H1 (cell line): ENCODE data around the gene ADAMTS9. TPM values are rescaled to one million over a fixed set of nuclear protein-coding genes. Genes with fewer than 3 reads are reported as not detected.
A peak's percentile ranks its signal among the peaks of the same experiment; 100 is the strongest.

ENCODE experiments used
- CTCF ChIA-PET: fragments of 300-600 bp; sonication (Branson Sonifier 250); formaldehyde crosslinking; loops from one replicate; lab custom pipeline; 2021; ENCODE audit not compliant: partially characterized antibody; lab: Charles Lee
- POLR2A ChIA-PET: fragments of 300-600 bp; sonication (Branson Sonifier 250); formaldehyde crosslinking; loops from one replicate; lab custom pipeline; 2021; ENCODE audit warnings: inconsistent platforms; ENCODE audit not compliant: partially characterized antibody; lab: Charles Lee
- DNase-seq, 2 experiments: peaks; one replicate each; pipeline versions ENCODE4 v3.0.0 to v3.0.0-alpha.2; 2010 to 2022; ENCODE audit warnings: low spot score in 2 of 2, low read depth in 1 of 2, mixed read lengths in 1 of 2
- FAIRE-seq: peaks from 2 replicates; lab custom pipeline; 2011; peaks lifted over from hg19 to GRCh38; lab: Jason Lieb, UNC
- H2AFZ ChIP-seq: 2 replicates; pipeline ENCODE4 v1.8.1; 2012; ENCODE audit warnings: low read length, inconsistent platforms
- H2AK5ac ChIP-seq: 2 replicates; pipeline ENCODE4 v1.6.1; 2013; ENCODE audit warnings: low read depth, low read length
- H2BK120ac ChIP-seq: replicated peaks from 2 replicates; pipeline ENCODE3; 2013; ENCODE audit warnings: low read depth, low read length, inconsistent platforms
- H2BK12ac ChIP-seq: 2 replicates; pipeline ENCODE4 v1.6.1; 2013; ENCODE audit warnings: low read depth, low read length
- H2BK15ac ChIP-seq: 2 replicates; pipeline ENCODE4 v1.6.1; 2013; ENCODE audit warnings: low read length
- H2BK20ac ChIP-seq: 2 replicates; pipeline ENCODE4 v1.6.1; 2013; ENCODE audit warnings: low read length
- H2BK5ac ChIP-seq: 2 replicates; pipeline ENCODE4 v1.6.1; 2013; ENCODE audit warnings: low read depth, low read length
- H3K14ac ChIP-seq: 2 replicates; pipeline ENCODE4 v1.6.1; 2013; ENCODE audit warnings: inconsistent platforms; ENCODE audit not compliant: insufficient read length
- H3K18ac ChIP-seq: 2 replicates; pipeline ENCODE4 v1.6.1; 2013; ENCODE audit warnings: low read length; ENCODE audit errors: extremely low read depth
- H3K23ac ChIP-seq: 2 replicates; pipeline ENCODE4 v1.6.1; 2013; ENCODE audit warnings: inconsistent platforms; ENCODE audit not compliant: insufficient read length
- H3K23me2 ChIP-seq: 2 replicates; pipeline ENCODE4 v1.6.1; 2013; ENCODE audit warnings: low read depth, low read length
- H3K27ac ChIP-seq: 2 replicates; pipeline ENCODE4 v1.6.1; 2011; ENCODE audit warnings: low read depth, low read length, inconsistent platforms
- H3K27me3 ChIP-seq, 4 experiments: replicated peaks in 1 of 4; 1 replicate in 1 of 4; 2 replicates in 3 of 4; pipeline versions ENCODE4 v1.6.1 to v1.8.1; 2011 to 2013; ENCODE audit warnings: low read length in 3 of 4, mild to moderate bottlenecking in 3 of 4, inconsistent platforms in 2 of 4, mixed read lengths in 2 of 4, moderate library complexity in 1 of 4; ENCODE audit not compliant: control insufficient read depth in 3 of 4, insufficient read depth in 3 of 4; ENCODE audit errors: extremely low read depth in 1 of 4
- H3K36me3 ChIP-seq, 4 experiments: 2 replicates each; pipeline versions ENCODE4 v1.6.1 to v1.8.1; 2011 to 2013; ENCODE audit warnings: mild to moderate bottlenecking in 4 of 4, low read length in 3 of 4, moderate library complexity in 2 of 4, control low read depth in 1 of 4, inconsistent platforms in 1 of 4; ENCODE audit not compliant: insufficient read depth in 4 of 4, control insufficient read depth in 2 of 4
- H3K4ac ChIP-seq: replicated peaks from 2 replicates; pipeline ENCODE3; 2013; ENCODE audit warnings: low read length, low read depth, mixed read lengths, inconsistent platforms; ENCODE audit not compliant: insufficient read length
- H3K4me1 ChIP-seq, 4 experiments: replicated peaks in 1 of 4; 1 replicate in 1 of 4; 2 replicates in 3 of 4; pipeline versions ENCODE4 v1.6.1 to v1.8.1; 2011 to 2013; ENCODE audit warnings: low read length in 3 of 4, inconsistent platforms in 2 of 4, mixed read lengths in 1 of 4; ENCODE audit not compliant: insufficient read depth in 4 of 4, control insufficient read depth in 3 of 4
- H3K4me2 ChIP-seq, 2 experiments: 2 replicates each; pipeline versions ENCODE4 v1.6.1 to v1.8.1; 2011 to 2013; ENCODE audit warnings: low read depth in 2 of 2, low read length in 2 of 2, control low read depth in 1 of 2, inconsistent platforms in 1 of 2, mild to moderate bottlenecking in 1 of 2; ENCODE audit not compliant: insufficient read depth in 1 of 2
- H3K4me3 ChIP-seq, 4 experiments: fragments of 200-600, 300-600 bp in 1 of 4; sonication (generic), shearing (Covaris generic), sonication (Bioruptor Twin) in 1 of 4; 2 replicates each; pipeline versions ENCODE4 v1.5.1 to v1.8.1; 2011 to 2016; ENCODE audit warnings: low read length in 4 of 4, low read depth in 3 of 4, control low read depth in 2 of 4, inconsistent platforms in 2 of 4, mild to moderate bottlenecking in 2 of 4, mixed read lengths in 1 of 4, moderate library complexity in 1 of 4; ENCODE audit not compliant: insufficient read depth in 2 of 4; ENCODE audit errors: extremely low read depth in 1 of 4
- H3K56ac ChIP-seq: replicated peaks from 2 replicates; pipeline ENCODE3; 2013; ENCODE audit warnings: low read depth, mild to moderate bottlenecking, mixed read lengths, low read length, inconsistent platforms; ENCODE audit not compliant: insufficient read length
- H3K79me1 ChIP-seq: 2 replicates; pipeline ENCODE4 v1.6.1; 2013; ENCODE audit warnings: low read depth, low read length, control low read depth
- H3K79me2 ChIP-seq, 2 experiments: 2 replicates each; pipeline versions ENCODE4 v1.6.1 to v1.8.1; 2012 to 2013; ENCODE audit warnings: low read length in 2 of 2, mild to moderate bottlenecking in 2 of 2, inconsistent platforms in 1 of 2; ENCODE audit not compliant: insufficient read depth in 2 of 2, control insufficient read depth in 1 of 2
- H3K9ac ChIP-seq, 4 experiments: replicated peaks in 1 of 4; 1 replicate in 1 of 4; 2 replicates in 3 of 4; pipeline versions ENCODE4 v1.6.1 to v1.8.1; 2011 to 2013; ENCODE audit warnings: low read depth in 3 of 4, low read length in 3 of 4, control low read depth in 2 of 4, mild to moderate bottlenecking in 2 of 4, moderate library complexity in 2 of 4, inconsistent platforms in 1 of 4; ENCODE audit errors: extremely low read depth in 1 of 4
- H3K9me3 ChIP-seq, 2 experiments: 2 replicates each; pipeline versions ENCODE4 v1.6.1 to v1.8.1; 2012 to 2013; ENCODE audit warnings: mild to moderate bottlenecking in 2 of 2, moderate library complexity in 2 of 2, control low read depth in 1 of 2, inconsistent platforms in 1 of 2, low read depth in 1 of 2, low read length in 1 of 2, mixed read lengths in 1 of 2; ENCODE audit not compliant: insufficient read depth in 2 of 2
- H4K20me1 ChIP-seq, 2 experiments: replicated peaks in 1 of 2; 2 replicates each; pipeline versions ENCODE3 to v1.8.1; 2011 to 2013; ENCODE audit warnings: inconsistent platforms in 2 of 2, low read length in 2 of 2, mild to moderate bottlenecking in 1 of 2; ENCODE audit not compliant: insufficient read depth in 2 of 2, control insufficient read depth in 1 of 2
- H4K5ac ChIP-seq: 2 replicates; pipeline ENCODE4 v1.6.1; 2013; ENCODE audit warnings: low read length, low read depth, mixed read lengths, inconsistent platforms; ENCODE audit not compliant: insufficient read length
- H4K8ac ChIP-seq: 2 replicates; pipeline ENCODE4 v1.8.0; 2013; ENCODE audit warnings: mild to moderate bottlenecking, moderate library complexity, low read length, inconsistent platforms; ENCODE audit not compliant: insufficient read depth; ENCODE audit errors: extremely low read depth
- H4K91ac ChIP-seq: replicated peaks from 2 replicates; pipeline ENCODE3; 2013; ENCODE audit warnings: low read length, mixed read lengths, inconsistent platforms; ENCODE audit not compliant: insufficient read length
- ATF3 ChIP-seq: IDR thresholded peaks from 2 replicates; pipeline ENCODE4 v1.6.1; 2011; ENCODE audit warnings: low read depth, mild to moderate bottlenecking, low read length; ENCODE audit not compliant: insufficient read depth
- MAFK ChIP-seq: IDR thresholded peaks from 2 replicates; pipeline ENCODE4 v1.6.1; 2012; ENCODE audit warnings: low read depth, mild to moderate bottlenecking, improper control_type of control experiment, low read length
- NRF1 ChIP-seq: IDR thresholded peaks from 2 replicates; pipeline ENCODE4 v1.6.1; 2011; ENCODE audit warnings: mild to moderate bottlenecking, low read depth, low read length, improper control_type of control experiment
- RAD21 ChIP-seq, 2 experiments: IDR thresholded peaks in 1 of 2; conservative IDR thresholded peaks in 1 of 2; 2 replicates each; pipeline ENCODE4 v1.6.1; 2011; ENCODE audit warnings: low read depth in 2 of 2, low read length in 2 of 2, improper control_type of control experiment in 1 of 2, inconsistent platforms in 1 of 2, mild to moderate bottlenecking in 1 of 2, moderate library complexity in 1 of 2
- SAP30 ChIP-seq: fragments of 300-600 bp; sonication (generic); IDR thresholded peaks from 2 replicates; pipeline ENCODE4 v1.7.1; 2012; ENCODE audit warnings: low read length, moderate library complexity, mild to moderate bottlenecking, inconsistent platforms; ENCODE audit not compliant: insufficient read depth, insufficient replicate concordance
- SP1 ChIP-seq: IDR thresholded peaks from 2 replicates; pipeline ENCODE4 v1.6.1; 2011; ENCODE audit warnings: low read depth, low read length
- SP2 ChIP-seq: IDR thresholded peaks from 2 replicates; pipeline ENCODE4 v1.6.1; 2012; ENCODE audit warnings: mild to moderate bottlenecking, low read length, inconsistent platforms
- TEAD4 ChIP-seq: IDR thresholded peaks from 2 replicates; pipeline ENCODE4 v1.6.1; 2012; ENCODE audit warnings: low read depth, low read length, inconsistent platforms, mixed read lengths
- WGBS, 2 experiments: shearing (Covaris generic) in 1 of 2; methylation state at CpG; one replicate each; pipeline versions ENCODE4 v1.1.6 to v1.1.7; 2013 to 2015; ENCODE audit warnings: low lambda C conversion rate in 2 of 2, mixed read lengths in 2 of 2, inconsistent platforms in 1 of 2, low coverage in 1 of 2, missing lambda C conversion rate in 1 of 2; ENCODE audit not compliant: insufficient replicate concordance in 2 of 2, insufficient coverage in 1 of 2, insufficient read length in 1 of 2; ENCODE audit errors: extremely low coverage in 1 of 2, missing lambda C conversion rate in 1 of 2; 5-methylcytosine and 5-hydroxymethylcytosine counted together
- polyA plus RNA-seq, 7 experiments: library from polyadenylated mRNA; depleted of rRNA in 3 of 7; stranded (reverse) in 5 of 7; unstranded in 2 of 7; fragments of >200 nt in 5 of 7; fragments of 200-250 nt in 2 of 7; gene quantifications; 1 replicate in 5 of 7; 2 replicates in 1 of 7; 4 replicates in 1 of 7; pipeline versions ENCODE4 v1.2.1 to v1.2.3, GENCODE V29; 2011 to 2013; ENCODE audit warnings: missing spikeins in 2 of 7, mixed read lengths in 2 of 7
- total RNA-seq: library from RNA; stranded (reverse); fragmentation: NEBNext Ultra II Directional; extraction: Animal tissue kit (Norgen Biotek cat#: 25700); gene quantifications from 2 replicates; pipeline ENCODE4 v1.2.1, GENCODE V29; 2021
- TF ChIP-seq, protein P1 (sequence below): IDR thresholded peaks from 2 replicates; pipeline ENCODE4 v1.6.1; 2012; ENCODE audit warnings: inconsistent platforms
- TF ChIP-seq, protein P2 (sequence below): IDR thresholded peaks from 2 replicates; pipeline ENCODE4 v1.6.1; 2011; ENCODE audit warnings: low read length, improper control_type of control experiment

The ADAMTS9 gene
- total and polyA plus RNA-seq, 2 of the 8 experiments (the other 6 are each of a cell fraction or from before 2014, with no cell fraction given): 0.20 to 0.41 TPM

- H3K18ac ChIP-seq: no peak overlapping the region
- no peak overlapping the region for H3K9ac ChIP-seq
- no peaks in the 10 kb centered on the region for H3K23me2 ChIP-seq
- H3K4me1 ChIP-seq: 0 out of 7 replicates have a peak, but pooled peaks cover 0 to 1% (median 0%) of the 10 kb centered on the region in 4 experiments
- H2AFZ ChIP-seq: no peak overlapping the region
- H4K8ac ChIP-seq: no peak overlapping the region
- H2BK120ac ChIP-seq: no peak overlapping the region
- no peak overlapping the region for H2BK12ac ChIP-seq
- H3K79me2 ChIP-seq: no peaks in the 10 kb centered on the region
- no peaks in the 10 kb centered on the region for H3K36me3 ChIP-seq
- H2BK15ac ChIP-seq: no peak overlapping the region
- 83% methylated on average over 4 of the region's 4 CpGs; no CpG with 5 or more reads in 1 of the 2 experiments for WGBS, 2 experiments
- no peaks in the 10 kb centered on the region for H3K9me3 ChIP-seq
- DNase-seq (no peak), FAIRE-seq (no peak)
- H3K4me2 ChIP-seq: no peak overlapping the region
- no peak overlapping the region for H4K5ac ChIP-seq
- H3K4me3 ChIP-seq: no peak overlapping the region
- TF ChIP-seq ATF3 (no peak), SAP30 (no peak), SP2 (no peak), NRF1 (no peak), TEAD4 (no peak), SP1 (no peak), MAFK (no peak), RAD21 (IDR thresholded peaks at IDR 0.05 in 1 of 2, conservative IDR thresholded peaks at IDR 0.05 in 1 of 2; ENCODE audit: low read depth in 2 of 2, low read length in 2 of 2) (no peak)
- TF ChIP-seq, protein P1, sequence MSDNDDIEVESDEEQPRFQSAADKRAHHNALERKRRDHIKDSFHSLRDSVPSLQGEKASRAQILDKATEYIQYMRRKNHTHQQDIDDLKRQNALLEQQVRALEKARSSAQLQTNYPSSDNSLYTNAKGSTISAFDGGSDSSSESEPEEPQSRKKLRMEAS: no peak
- TF ChIP-seq, protein P2, sequence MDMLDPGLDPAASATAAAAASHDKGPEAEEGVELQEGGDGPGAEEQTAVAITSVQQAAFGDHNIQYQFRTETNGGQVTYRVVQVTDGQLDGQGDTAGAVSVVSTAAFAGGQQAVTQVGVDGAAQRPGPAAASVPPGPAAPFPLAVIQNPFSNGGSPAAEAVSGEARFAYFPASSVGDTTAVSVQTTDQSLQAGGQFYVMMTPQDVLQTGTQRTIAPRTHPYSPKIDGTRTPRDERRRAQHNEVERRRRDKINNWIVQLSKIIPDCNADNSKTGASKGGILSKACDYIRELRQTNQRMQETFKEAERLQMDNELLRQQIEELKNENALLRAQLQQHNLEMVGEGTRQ: no peak
- H3K4ac ChIP-seq: no peak overlapping the region
- ChIA-PET POLR2A (no interaction called here), CTCF (interaction anchor here (1.0 kb wide), 1 partner anchor 10 kb away, joined by 3 read pairs; no protein-coding TSS in a partner anchor)
- H2BK5ac ChIP-seq: no peak overlapping the region
- no peak overlapping the region for H3K56ac ChIP-seq
- H2BK20ac ChIP-seq: 0 out of 2 replicates have a peak overlapping the region, but pooled peaks have one; percentile 10
- H3K14ac ChIP-seq: no peak overlapping the region
- H3K79me1 ChIP-seq: no peaks in the 10 kb centered on the region
- no peaks in the 10 kb centered on the region for H3K27me3 ChIP-seq
- no peak overlapping the region for H3K27ac ChIP-seq
- no peak overlapping the region for H3K23ac ChIP-seq
- no peak overlapping the region for H4K91ac ChIP-seq
- no peak overlapping the region for H2AK5ac ChIP-seq
- no peaks in the 10 kb centered on the region for H4K20me1 ChIP-seq
These were observed 31.3 kb downstream of the ADAMTS9 start for GRCh38 chr3:64656544-64656943.
